H1 (cell line): ENCODE measurements around the gene ADAMTS3. TPM values are rescaled to one million over a fixed set of nuclear protein-coding genes. Genes with fewer than 3 reads are reported as not detected.

Experiments used
- CTCF ChIA-PET: fragments of 300-600 bp; sonication (Branson Sonifier 250); formaldehyde crosslinking; loops from one replicate; lab custom pipeline; 2021; ENCODE audit not compliant: partially characterized antibody; lab: Charles Lee
- POLR2A ChIA-PET: fragments of 300-600 bp; sonication (Branson Sonifier 250); formaldehyde crosslinking; loops from one replicate; lab custom pipeline; 2021; ENCODE audit warnings: inconsistent platforms; ENCODE audit not compliant: partially characterized antibody; lab: Charles Lee
- DNase-seq, 2 experiments: peaks; one replicate each; pipeline versions ENCODE4 v3.0.0 to v3.0.0-alpha.2; 2010 to 2022; ENCODE audit warnings: low spot score in 2 of 2, low read depth in 1 of 2, mixed read lengths in 1 of 2
- FAIRE-seq: peaks from 2 replicates; lab custom pipeline; 2011; peaks lifted over from hg19 to GRCh38; lab: Jason Lieb, UNC
- H2AFZ ChIP-seq: 2 replicates; pipeline ENCODE4 v1.8.1; 2012; ENCODE audit warnings: low read length, inconsistent platforms
- H2AK5ac ChIP-seq: 2 replicates; pipeline ENCODE4 v1.6.1; 2013; ENCODE audit warnings: low read depth, low read length
- H2BK120ac ChIP-seq: replicated peaks from 2 replicates; pipeline ENCODE3; 2013; ENCODE audit warnings: low read depth, low read length, inconsistent platforms
- H2BK12ac ChIP-seq: 2 replicates; pipeline ENCODE4 v1.6.1; 2013; ENCODE audit warnings: low read depth, low read length
- H2BK15ac ChIP-seq: 2 replicates; pipeline ENCODE4 v1.6.1; 2013; ENCODE audit warnings: low read length
- H2BK20ac ChIP-seq: 2 replicates; pipeline ENCODE4 v1.6.1; 2013; ENCODE audit warnings: low read length
- H2BK5ac ChIP-seq: 2 replicates; pipeline ENCODE4 v1.6.1; 2013; ENCODE audit warnings: low read depth, low read length
- H3K14ac ChIP-seq: 2 replicates; pipeline ENCODE4 v1.6.1; 2013; ENCODE audit warnings: inconsistent platforms; ENCODE audit not compliant: insufficient read length
- H3K18ac ChIP-seq: 2 replicates; pipeline ENCODE4 v1.6.1; 2013; ENCODE audit warnings: low read length; ENCODE audit errors: extremely low read depth
- H3K23ac ChIP-seq: 2 replicates; pipeline ENCODE4 v1.6.1; 2013; ENCODE audit warnings: inconsistent platforms; ENCODE audit not compliant: insufficient read length
- H3K23me2 ChIP-seq: 2 replicates; pipeline ENCODE4 v1.6.1; 2013; ENCODE audit warnings: low read depth, low read length
- H3K27ac ChIP-seq: 2 replicates; pipeline ENCODE4 v1.6.1; 2011; ENCODE audit warnings: low read depth, low read length, inconsistent platforms
- H3K27me3 ChIP-seq, 4 experiments: replicated peaks in 1 of 4; 1 replicate in 1 of 4; 2 replicates in 3 of 4; pipeline versions ENCODE4 v1.6.1 to v1.8.1; 2011 to 2013; ENCODE audit warnings: low read length in 3 of 4, mild to moderate bottlenecking in 3 of 4, inconsistent platforms in 2 of 4, mixed read lengths in 2 of 4, moderate library complexity in 1 of 4; ENCODE audit not compliant: control insufficient read depth in 3 of 4, insufficient read depth in 3 of 4; ENCODE audit errors: extremely low read depth in 1 of 4
- H3K36me3 ChIP-seq, 4 experiments: 2 replicates each; pipeline versions ENCODE4 v1.6.1 to v1.8.1; 2011 to 2013; ENCODE audit warnings: mild to moderate bottlenecking in 4 of 4, low read length in 3 of 4, moderate library complexity in 2 of 4, control low read depth in 1 of 4, inconsistent platforms in 1 of 4; ENCODE audit not compliant: insufficient read depth in 4 of 4, control insufficient read depth in 2 of 4
- H3K4ac ChIP-seq: replicated peaks from 2 replicates; pipeline ENCODE3; 2013; ENCODE audit warnings: low read length, low read depth, mixed read lengths, inconsistent platforms; ENCODE audit not compliant: insufficient read length
- H3K4me1 ChIP-seq, 4 experiments: replicated peaks in 1 of 4; 1 replicate in 1 of 4; 2 replicates in 3 of 4; pipeline versions ENCODE4 v1.6.1 to v1.8.1; 2011 to 2013; ENCODE audit warnings: low read length in 3 of 4, inconsistent platforms in 2 of 4, mixed read lengths in 1 of 4; ENCODE audit not compliant: insufficient read depth in 4 of 4, control insufficient read depth in 3 of 4
- H3K4me2 ChIP-seq, 2 experiments: 2 replicates each; pipeline versions ENCODE4 v1.6.1 to v1.8.1; 2011 to 2013; ENCODE audit warnings: low read depth in 2 of 2, low read length in 2 of 2, control low read depth in 1 of 2, inconsistent platforms in 1 of 2, mild to moderate bottlenecking in 1 of 2; ENCODE audit not compliant: insufficient read depth in 1 of 2
- H3K4me3 ChIP-seq, 4 experiments: fragments of 200-600, 300-600 bp in 1 of 4; sonication (generic), shearing (Covaris generic), sonication (Bioruptor Twin) in 1 of 4; 2 replicates each; pipeline versions ENCODE4 v1.5.1 to v1.8.1; 2011 to 2016; ENCODE audit warnings: low read length in 4 of 4, low read depth in 3 of 4, control low read depth in 2 of 4, inconsistent platforms in 2 of 4, mild to moderate bottlenecking in 2 of 4, mixed read lengths in 1 of 4, moderate library complexity in 1 of 4; ENCODE audit not compliant: insufficient read depth in 2 of 4; ENCODE audit errors: extremely low read depth in 1 of 4
- H3K56ac ChIP-seq: replicated peaks from 2 replicates; pipeline ENCODE3; 2013; ENCODE audit warnings: low read depth, mild to moderate bottlenecking, mixed read lengths, low read length, inconsistent platforms; ENCODE audit not compliant: insufficient read length
- H3K79me1 ChIP-seq: 2 replicates; pipeline ENCODE4 v1.6.1; 2013; ENCODE audit warnings: low read depth, low read length, control low read depth
- H3K79me2 ChIP-seq, 2 experiments: 2 replicates each; pipeline versions ENCODE4 v1.6.1 to v1.8.1; 2012 to 2013; ENCODE audit warnings: low read length in 2 of 2, mild to moderate bottlenecking in 2 of 2, inconsistent platforms in 1 of 2; ENCODE audit not compliant: insufficient read depth in 2 of 2, control insufficient read depth in 1 of 2
- H3K9ac ChIP-seq, 4 experiments: replicated peaks in 1 of 4; 1 replicate in 1 of 4; 2 replicates in 3 of 4; pipeline versions ENCODE4 v1.6.1 to v1.8.1; 2011 to 2013; ENCODE audit warnings: low read depth in 3 of 4, low read length in 3 of 4, control low read depth in 2 of 4, mild to moderate bottlenecking in 2 of 4, moderate library complexity in 2 of 4, inconsistent platforms in 1 of 4; ENCODE audit errors: extremely low read depth in 1 of 4
- H3K9me3 ChIP-seq, 2 experiments: 2 replicates each; pipeline versions ENCODE4 v1.6.1 to v1.8.1; 2012 to 2013; ENCODE audit warnings: mild to moderate bottlenecking in 2 of 2, moderate library complexity in 2 of 2, control low read depth in 1 of 2, inconsistent platforms in 1 of 2, low read depth in 1 of 2, low read length in 1 of 2, mixed read lengths in 1 of 2; ENCODE audit not compliant: insufficient read depth in 2 of 2
- H4K20me1 ChIP-seq, 2 experiments: replicated peaks in 1 of 2; 2 replicates each; pipeline versions ENCODE3 to v1.8.1; 2011 to 2013; ENCODE audit warnings: inconsistent platforms in 2 of 2, low read length in 2 of 2, mild to moderate bottlenecking in 1 of 2; ENCODE audit not compliant: insufficient read depth in 2 of 2, control insufficient read depth in 1 of 2
- H4K5ac ChIP-seq: 2 replicates; pipeline ENCODE4 v1.6.1; 2013; ENCODE audit warnings: low read length, low read depth, mixed read lengths, inconsistent platforms; ENCODE audit not compliant: insufficient read length
- H4K8ac ChIP-seq: 2 replicates; pipeline ENCODE4 v1.8.0; 2013; ENCODE audit warnings: mild to moderate bottlenecking, moderate library complexity, low read length, inconsistent platforms; ENCODE audit not compliant: insufficient read depth; ENCODE audit errors: extremely low read depth
- H4K91ac ChIP-seq: replicated peaks from 2 replicates; pipeline ENCODE3; 2013; ENCODE audit warnings: low read length, mixed read lengths, inconsistent platforms; ENCODE audit not compliant: insufficient read length
- BACH1 ChIP-seq: IDR thresholded peaks from 2 replicates; pipeline ENCODE4 v1.6.1; 2012; ENCODE audit warnings: low read length, improper control_type of control experiment
- CBX5 ChIP-seq: fragments of 300-800, 300-1000 bp; sonication (generic); IDR thresholded peaks from 2 replicates; pipeline ENCODE4 v1.7.1; 2016; ENCODE audit warnings: antibody characterized with exemption, low read length, low read depth
- EGR1 ChIP-seq: IDR thresholded peaks from 2 replicates; pipeline ENCODE4 v1.6.1; 2011; ENCODE audit warnings: low read depth, low read length, borderline replicate concordance
- FOSL1 ChIP-seq: IDR thresholded peaks from 2 replicates; pipeline ENCODE4 v1.6.1; 2011; ENCODE audit warnings: mild to moderate bottlenecking, low read depth, low read length, moderate library complexity; ENCODE audit not compliant: insufficient read depth
- JUN ChIP-seq: IDR thresholded peaks from 2 replicates; pipeline ENCODE4 v1.6.1; 2011; ENCODE audit warnings: low read depth, mild to moderate bottlenecking, improper control_type of control experiment, low read length
- PHF8 ChIP-seq: fragments of 200-600 bp; sonication (generic); conservative IDR thresholded peaks from 2 replicates; pipeline ENCODE4 v1.7.1; 2012; ENCODE audit warnings: low read depth, mild to moderate bottlenecking, inconsistent platforms, low read length, moderate library complexity
- POLR2AphosphoS5 ChIP-seq: IDR thresholded peaks from 2 replicates; pipeline ENCODE4 v1.6.1; 2011; ENCODE audit warnings: low read depth, low read length
- RAD21 ChIP-seq, 2 experiments: IDR thresholded peaks in 1 of 2; conservative IDR thresholded peaks in 1 of 2; 2 replicates each; pipeline ENCODE4 v1.6.1; 2011; ENCODE audit warnings: low read depth in 2 of 2, low read length in 2 of 2, improper control_type of control experiment in 1 of 2, inconsistent platforms in 1 of 2, mild to moderate bottlenecking in 1 of 2, moderate library complexity in 1 of 2
- RXRA ChIP-seq: IDR thresholded peaks from 2 replicates; pipeline ENCODE4 v1.6.1; 2011; ENCODE audit warnings: low read depth, mild to moderate bottlenecking, low read length, moderate library complexity; ENCODE audit not compliant: insufficient read depth
- SRF ChIP-seq: IDR thresholded peaks from 2 replicates; pipeline ENCODE4 v1.6.1; 2011; ENCODE audit warnings: mild to moderate bottlenecking, low read depth, low read length, moderate library complexity
- TEAD4 ChIP-seq: IDR thresholded peaks from 2 replicates; pipeline ENCODE4 v1.6.1; 2012; ENCODE audit warnings: low read depth, low read length, inconsistent platforms, mixed read lengths
- polyA plus RNA-seq, 7 experiments: library from polyadenylated mRNA; depleted of rRNA in 3 of 7; stranded (reverse) in 5 of 7; unstranded in 2 of 7; fragments of >200 nt in 5 of 7; fragments of 200-250 nt in 2 of 7; gene quantifications; 1 replicate in 5 of 7; 2 replicates in 1 of 7; 4 replicates in 1 of 7; pipeline versions ENCODE4 v1.2.1 to v1.2.3, GENCODE V29; 2011 to 2013; ENCODE audit warnings: missing spikeins in 2 of 7, mixed read lengths in 2 of 7
- total RNA-seq: library from RNA; stranded (reverse); fragmentation: NEBNext Ultra II Directional; extraction: Animal tissue kit (Norgen Biotek cat#: 25700); gene quantifications from 2 replicates; pipeline ENCODE4 v1.2.1, GENCODE V29; 2021

ADAMTS3 gene
- total and polyA plus RNA-seq, 2 of the 8 experiments (the other 6 are each of a cell fraction or from before 2014, with no cell fraction given): 1.3 to 3.4 TPM

GRCh38 chr4:72427057-72427456 is 142.0 kb downstream of the ADAMTS3 start:
- Histone ChIP-seq H3K18ac (no peak overlapping the region), H3K23me2 (no peaks in the 10 kb centered on the region), H2BK15ac (no peak overlapping the region), H3K4me2 (no peak overlapping the region), H2BK20ac (no peak overlapping the region), H3K79me2 (no peaks in the 10 kb centered on the region), H2AK5ac (no peak overlapping the region), H2BK5ac (no peak overlapping the region), H2AFZ (no peak overlapping the region), H2BK12ac (no peak overlapping the region), H3K9me3 (no peaks in the 10 kb centered on the region), H4K91ac (no peak overlapping the region), H3K4me3 (no peak overlapping the region), H4K8ac (no peak overlapping the region), H3K4me1 (no peaks in the 10 kb centered on the region)
- CTCF ChIA-PET: no interaction called here
- no peak for FAIRE-seq
- TF ChIP-seq SRF (no peak), JUN (no peak), BACH1 (no peak), POLR2AphosphoS5 (no peak), EGR1 (no peak), PHF8 (no peak), RXRA (no peak), RAD21 (IDR thresholded peaks at IDR 0.05 in 1 of 2, conservative IDR thresholded peaks at IDR 0.05 in 1 of 2; ENCODE audit: low read depth in 2 of 2, low read length in 2 of 2) (no peak), TEAD4 (no peak), FOSL1 (no peak), CBX5 (no peak)
- TF ChIP-seq, all 59 proteins: peak for 0
- Histone ChIP-seq H4K20me1 (no peaks in the 10 kb centered on the region), H3K23ac (no peak overlapping the region), H3K27me3 (no peaks in the 10 kb centered on the region), H3K56ac (no peak overlapping the region), H3K9ac (no peak overlapping the region), H3K79me1 (no peaks in the 10 kb centered on the region), H3K36me3 (no peaks in the 10 kb centered on the region), H4K5ac (no peak overlapping the region), H3K4ac (no peak overlapping the region), H3K27ac (no peak overlapping the region), H3K14ac (no peak overlapping the region), H2BK120ac (no peak overlapping the region)
- DNase-seq: no peak
- POLR2A ChIA-PET: no interaction called here
